H1 (cell line): ENCODE measurements around the gene MAGEA9B. TPM values are rescaled to one million over a fixed set of nuclear protein-coding genes. Genes with fewer than 3 reads are reported as not detected.
"Not testable (repeated sequence)": the region's sequence is repeated elsewhere in the genome, so short reads cannot be mapped to it uniquely, and the experiment has no call there.

Experiments used
- CTCF ChIA-PET: fragments of 300-600 bp; sonication (Branson Sonifier 250); formaldehyde crosslinking; loops from one replicate; lab custom pipeline; 2021; ENCODE audit not compliant: partially characterized antibody; lab: Charles Lee
- POLR2A ChIA-PET: fragments of 300-600 bp; sonication (Branson Sonifier 250); formaldehyde crosslinking; loops from one replicate; lab custom pipeline; 2021; ENCODE audit warnings: inconsistent platforms; ENCODE audit not compliant: partially characterized antibody; lab: Charles Lee
- DNase-seq, 2 experiments: peaks; one replicate each; pipeline versions ENCODE4 v3.0.0 to v3.0.0-alpha.2; 2010 to 2022; ENCODE audit warnings: low spot score in 2 of 2, low read depth in 1 of 2, mixed read lengths in 1 of 2
- FAIRE-seq: peaks from 2 replicates; lab custom pipeline; 2011; peaks lifted over from hg19 to GRCh38; lab: Jason Lieb, UNC
- H2AFZ ChIP-seq: 2 replicates; pipeline ENCODE4 v1.8.1; 2012; ENCODE audit warnings: low read length, inconsistent platforms
- H2AK5ac ChIP-seq: 2 replicates; pipeline ENCODE4 v1.6.1; 2013; ENCODE audit warnings: low read depth, low read length
- H2BK120ac ChIP-seq: replicated peaks from 2 replicates; pipeline ENCODE3; 2013; ENCODE audit warnings: low read depth, low read length, inconsistent platforms
- H2BK12ac ChIP-seq: 2 replicates; pipeline ENCODE4 v1.6.1; 2013; ENCODE audit warnings: low read depth, low read length
- H2BK15ac ChIP-seq: 2 replicates; pipeline ENCODE4 v1.6.1; 2013; ENCODE audit warnings: low read length
- H2BK20ac ChIP-seq: 2 replicates; pipeline ENCODE4 v1.6.1; 2013; ENCODE audit warnings: low read length
- H2BK5ac ChIP-seq: 2 replicates; pipeline ENCODE4 v1.6.1; 2013; ENCODE audit warnings: low read depth, low read length
- H3K14ac ChIP-seq: 2 replicates; pipeline ENCODE4 v1.6.1; 2013; ENCODE audit warnings: inconsistent platforms; ENCODE audit not compliant: insufficient read length
- H3K18ac ChIP-seq: 2 replicates; pipeline ENCODE4 v1.6.1; 2013; ENCODE audit warnings: low read length; ENCODE audit errors: extremely low read depth
- H3K23ac ChIP-seq: 2 replicates; pipeline ENCODE4 v1.6.1; 2013; ENCODE audit warnings: inconsistent platforms; ENCODE audit not compliant: insufficient read length
- H3K23me2 ChIP-seq: 2 replicates; pipeline ENCODE4 v1.6.1; 2013; ENCODE audit warnings: low read depth, low read length
- H3K27ac ChIP-seq: 2 replicates; pipeline ENCODE4 v1.6.1; 2011; ENCODE audit warnings: low read depth, low read length, inconsistent platforms
- H3K27me3 ChIP-seq, 4 experiments: replicated peaks in 1 of 4; 1 replicate in 1 of 4; 2 replicates in 3 of 4; pipeline versions ENCODE4 v1.6.1 to v1.8.1; 2011 to 2013; ENCODE audit warnings: low read length in 3 of 4, mild to moderate bottlenecking in 3 of 4, inconsistent platforms in 2 of 4, mixed read lengths in 2 of 4, moderate library complexity in 1 of 4; ENCODE audit not compliant: control insufficient read depth in 3 of 4, insufficient read depth in 3 of 4; ENCODE audit errors: extremely low read depth in 1 of 4
- H3K36me3 ChIP-seq, 4 experiments: 2 replicates each; pipeline versions ENCODE4 v1.6.1 to v1.8.1; 2011 to 2013; ENCODE audit warnings: mild to moderate bottlenecking in 4 of 4, low read length in 3 of 4, moderate library complexity in 2 of 4, control low read depth in 1 of 4, inconsistent platforms in 1 of 4; ENCODE audit not compliant: insufficient read depth in 4 of 4, control insufficient read depth in 2 of 4
- H3K4ac ChIP-seq: replicated peaks from 2 replicates; pipeline ENCODE3; 2013; ENCODE audit warnings: low read length, low read depth, mixed read lengths, inconsistent platforms; ENCODE audit not compliant: insufficient read length
- H3K4me1 ChIP-seq, 4 experiments: replicated peaks in 1 of 4; 1 replicate in 1 of 4; 2 replicates in 3 of 4; pipeline versions ENCODE4 v1.6.1 to v1.8.1; 2011 to 2013; ENCODE audit warnings: low read length in 3 of 4, inconsistent platforms in 2 of 4, mixed read lengths in 1 of 4; ENCODE audit not compliant: insufficient read depth in 4 of 4, control insufficient read depth in 3 of 4
- H3K4me2 ChIP-seq, 2 experiments: 2 replicates each; pipeline versions ENCODE4 v1.6.1 to v1.8.1; 2011 to 2013; ENCODE audit warnings: low read depth in 2 of 2, low read length in 2 of 2, control low read depth in 1 of 2, inconsistent platforms in 1 of 2, mild to moderate bottlenecking in 1 of 2; ENCODE audit not compliant: insufficient read depth in 1 of 2
- H3K4me3 ChIP-seq, 4 experiments: fragments of 200-600, 300-600 bp in 1 of 4; sonication (generic), shearing (Covaris generic), sonication (Bioruptor Twin) in 1 of 4; 2 replicates each; pipeline versions ENCODE4 v1.5.1 to v1.8.1; 2011 to 2016; ENCODE audit warnings: low read length in 4 of 4, low read depth in 3 of 4, control low read depth in 2 of 4, inconsistent platforms in 2 of 4, mild to moderate bottlenecking in 2 of 4, mixed read lengths in 1 of 4, moderate library complexity in 1 of 4; ENCODE audit not compliant: insufficient read depth in 2 of 4; ENCODE audit errors: extremely low read depth in 1 of 4
- H3K56ac ChIP-seq: replicated peaks from 2 replicates; pipeline ENCODE3; 2013; ENCODE audit warnings: low read depth, mild to moderate bottlenecking, mixed read lengths, low read length, inconsistent platforms; ENCODE audit not compliant: insufficient read length
- H3K79me1 ChIP-seq: 2 replicates; pipeline ENCODE4 v1.6.1; 2013; ENCODE audit warnings: low read depth, low read length, control low read depth
- H3K79me2 ChIP-seq, 2 experiments: 2 replicates each; pipeline versions ENCODE4 v1.6.1 to v1.8.1; 2012 to 2013; ENCODE audit warnings: low read length in 2 of 2, mild to moderate bottlenecking in 2 of 2, inconsistent platforms in 1 of 2; ENCODE audit not compliant: insufficient read depth in 2 of 2, control insufficient read depth in 1 of 2
- H3K9ac ChIP-seq, 4 experiments: replicated peaks in 1 of 4; 1 replicate in 1 of 4; 2 replicates in 3 of 4; pipeline versions ENCODE4 v1.6.1 to v1.8.1; 2011 to 2013; ENCODE audit warnings: low read depth in 3 of 4, low read length in 3 of 4, control low read depth in 2 of 4, mild to moderate bottlenecking in 2 of 4, moderate library complexity in 2 of 4, inconsistent platforms in 1 of 4; ENCODE audit errors: extremely low read depth in 1 of 4
- H3K9me3 ChIP-seq, 2 experiments: 2 replicates each; pipeline versions ENCODE4 v1.6.1 to v1.8.1; 2012 to 2013; ENCODE audit warnings: mild to moderate bottlenecking in 2 of 2, moderate library complexity in 2 of 2, control low read depth in 1 of 2, inconsistent platforms in 1 of 2, low read depth in 1 of 2, low read length in 1 of 2, mixed read lengths in 1 of 2; ENCODE audit not compliant: insufficient read depth in 2 of 2
- H4K20me1 ChIP-seq, 2 experiments: replicated peaks in 1 of 2; 2 replicates each; pipeline versions ENCODE3 to v1.8.1; 2011 to 2013; ENCODE audit warnings: inconsistent platforms in 2 of 2, low read length in 2 of 2, mild to moderate bottlenecking in 1 of 2; ENCODE audit not compliant: insufficient read depth in 2 of 2, control insufficient read depth in 1 of 2
- H4K5ac ChIP-seq: 2 replicates; pipeline ENCODE4 v1.6.1; 2013; ENCODE audit warnings: low read length, low read depth, mixed read lengths, inconsistent platforms; ENCODE audit not compliant: insufficient read length
- H4K8ac ChIP-seq: 2 replicates; pipeline ENCODE4 v1.8.0; 2013; ENCODE audit warnings: mild to moderate bottlenecking, moderate library complexity, low read length, inconsistent platforms; ENCODE audit not compliant: insufficient read depth; ENCODE audit errors: extremely low read depth
- H4K91ac ChIP-seq: replicated peaks from 2 replicates; pipeline ENCODE3; 2013; ENCODE audit warnings: low read length, mixed read lengths, inconsistent platforms; ENCODE audit not compliant: insufficient read length
- WGBS, 2 experiments: shearing (Covaris generic) in 1 of 2; methylation state at CpG; one replicate each; pipeline versions ENCODE4 v1.1.6 to v1.1.7; 2013 to 2015; ENCODE audit warnings: low lambda C conversion rate in 2 of 2, mixed read lengths in 2 of 2, inconsistent platforms in 1 of 2, low coverage in 1 of 2, missing lambda C conversion rate in 1 of 2; ENCODE audit not compliant: insufficient replicate concordance in 2 of 2, insufficient coverage in 1 of 2, insufficient read length in 1 of 2; ENCODE audit errors: extremely low coverage in 1 of 2, missing lambda C conversion rate in 1 of 2; 5-methylcytosine and 5-hydroxymethylcytosine counted together
- polyA plus RNA-seq, 7 experiments: library from polyadenylated mRNA; depleted of rRNA in 3 of 7; stranded (reverse) in 5 of 7; unstranded in 2 of 7; fragments of >200 nt in 5 of 7; fragments of 200-250 nt in 2 of 7; gene quantifications; 1 replicate in 5 of 7; 2 replicates in 1 of 7; 4 replicates in 1 of 7; pipeline versions ENCODE4 v1.2.1 to v1.2.3, GENCODE V29; 2011 to 2013; ENCODE audit warnings: missing spikeins in 2 of 7, mixed read lengths in 2 of 7
- total RNA-seq: library from RNA; stranded (reverse); fragmentation: NEBNext Ultra II Directional; extraction: Animal tissue kit (Norgen Biotek cat#: 25700); gene quantifications from 2 replicates; pipeline ENCODE4 v1.2.1, GENCODE V29; 2021

MAGEA9B gene
- total and polyA plus RNA-seq, 2 of the 8 experiments (the other 6 are each of a cell fraction or from before 2014, with no cell fraction given), result 0.06 TPM; not detected in 1

DNA sequence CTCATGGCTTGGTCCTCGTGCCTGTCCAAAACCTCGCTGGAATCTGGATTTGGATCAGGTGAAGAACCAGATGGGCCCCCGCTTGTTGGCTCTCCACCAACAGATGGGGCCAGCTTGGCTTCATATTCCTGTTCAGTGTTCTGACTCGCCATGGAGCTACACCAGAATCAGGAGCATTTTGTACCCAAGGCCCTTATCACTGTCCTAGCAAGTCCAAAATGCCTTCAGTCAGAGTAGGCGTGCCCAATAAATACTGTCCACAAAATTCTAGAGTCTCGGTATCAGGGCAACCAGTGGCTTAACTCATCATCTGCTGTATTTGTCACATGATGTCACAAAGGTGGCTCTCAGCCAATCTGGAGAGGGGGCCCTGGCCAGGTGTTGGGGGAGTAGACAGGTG is 37.6 kb downstream of the MAGEA9B start, which contains the start of gene HSFX3:
Gene HSFX3 (minus strand): TSS at position 224 of the 400 bp plus-strand sequence. CDS start 72 bp downstream, at position 152.
- FAIRE-seq, H2AK5ac ChIP-seq: not testable (repeated sequence)

DNA sequence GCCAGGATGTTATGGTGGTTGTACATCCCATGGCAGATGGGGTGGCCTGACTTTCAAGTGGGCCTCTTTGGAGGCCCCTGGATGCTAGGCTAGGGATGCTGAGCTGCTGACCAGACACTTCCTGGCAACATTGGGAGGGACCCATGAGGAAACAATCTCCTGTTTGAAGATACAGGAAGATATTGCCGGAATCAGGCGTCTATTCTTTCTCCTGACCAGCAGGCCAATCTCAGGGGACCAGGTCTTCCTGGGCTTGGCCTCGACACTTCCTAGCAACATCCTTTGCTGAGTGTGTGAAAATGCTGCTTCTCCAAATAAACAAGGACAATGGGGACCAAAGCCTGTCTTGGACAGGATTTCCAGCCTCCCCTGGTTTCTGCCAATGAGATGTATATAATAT is 39.5 kb downstream of the MAGEA9B start:
- no CpG with 5 or more reads among the region's 3 CpGs for WGBS, 2 experiments
- H3K4me2 ChIP-seq, H2BK15ac ChIP-seq, H3K14ac ChIP-seq, H4K8ac ChIP-seq, H3K4me3 ChIP-seq, H3K4me1 ChIP-seq, H3K4ac ChIP-seq, H3K9me3 ChIP-seq, POLR2A ChIA-PET, H3K27ac ChIP-seq, DNase-seq, H2BK12ac ChIP-seq, H3K79me1 ChIP-seq, CTCF ChIA-PET, H2AFZ ChIP-seq, H4K91ac ChIP-seq, H2BK20ac ChIP-seq, H4K5ac ChIP-seq, H3K79me2 ChIP-seq, H3K9ac ChIP-seq, H3K36me3 ChIP-seq, H2AK5ac ChIP-seq, H3K23me2 ChIP-seq, H2BK120ac ChIP-seq, H3K23ac ChIP-seq, H2BK5ac ChIP-seq, H3K56ac ChIP-seq, H3K18ac ChIP-seq, H3K27me3 ChIP-seq, H4K20me1 ChIP-seq: not testable (repeated sequence)
- FAIRE-seq, result peak; percentile 28

More for the DNA sequence above, 37.6 kb downstream of the MAGEA9B start, which contains the start of gene HSFX3:
- H3K36me3 ChIP-seq, H3K18ac ChIP-seq, H2BK20ac ChIP-seq, H3K79me1 ChIP-seq, H2BK5ac ChIP-seq, POLR2A ChIA-PET, H4K5ac ChIP-seq, H2BK120ac ChIP-seq, H2AFZ ChIP-seq, CTCF ChIA-PET, H4K20me1 ChIP-seq, H3K4me2 ChIP-seq, H4K91ac ChIP-seq, H3K23ac ChIP-seq, H4K8ac ChIP-seq, DNase-seq, H3K4me1 ChIP-seq, H3K27me3 ChIP-seq, H3K56ac ChIP-seq, H3K14ac ChIP-seq, H3K4ac ChIP-seq, H3K27ac ChIP-seq, H2BK12ac ChIP-seq, H3K9ac ChIP-seq, H3K9me3 ChIP-seq, H3K4me3 ChIP-seq, H2BK15ac ChIP-seq, H3K23me2 ChIP-seq, H3K79me2 ChIP-seq: not testable (repeated sequence)
- no CpG with 5 or more reads among the region's 6 CpGs for WGBS, 2 experiments
